Measurements from ENCODE around the gene APC2.
A peak's percentile ranks its signal among the peaks of the same experiment; 100 is the strongest.

Gene APC2, protein sequence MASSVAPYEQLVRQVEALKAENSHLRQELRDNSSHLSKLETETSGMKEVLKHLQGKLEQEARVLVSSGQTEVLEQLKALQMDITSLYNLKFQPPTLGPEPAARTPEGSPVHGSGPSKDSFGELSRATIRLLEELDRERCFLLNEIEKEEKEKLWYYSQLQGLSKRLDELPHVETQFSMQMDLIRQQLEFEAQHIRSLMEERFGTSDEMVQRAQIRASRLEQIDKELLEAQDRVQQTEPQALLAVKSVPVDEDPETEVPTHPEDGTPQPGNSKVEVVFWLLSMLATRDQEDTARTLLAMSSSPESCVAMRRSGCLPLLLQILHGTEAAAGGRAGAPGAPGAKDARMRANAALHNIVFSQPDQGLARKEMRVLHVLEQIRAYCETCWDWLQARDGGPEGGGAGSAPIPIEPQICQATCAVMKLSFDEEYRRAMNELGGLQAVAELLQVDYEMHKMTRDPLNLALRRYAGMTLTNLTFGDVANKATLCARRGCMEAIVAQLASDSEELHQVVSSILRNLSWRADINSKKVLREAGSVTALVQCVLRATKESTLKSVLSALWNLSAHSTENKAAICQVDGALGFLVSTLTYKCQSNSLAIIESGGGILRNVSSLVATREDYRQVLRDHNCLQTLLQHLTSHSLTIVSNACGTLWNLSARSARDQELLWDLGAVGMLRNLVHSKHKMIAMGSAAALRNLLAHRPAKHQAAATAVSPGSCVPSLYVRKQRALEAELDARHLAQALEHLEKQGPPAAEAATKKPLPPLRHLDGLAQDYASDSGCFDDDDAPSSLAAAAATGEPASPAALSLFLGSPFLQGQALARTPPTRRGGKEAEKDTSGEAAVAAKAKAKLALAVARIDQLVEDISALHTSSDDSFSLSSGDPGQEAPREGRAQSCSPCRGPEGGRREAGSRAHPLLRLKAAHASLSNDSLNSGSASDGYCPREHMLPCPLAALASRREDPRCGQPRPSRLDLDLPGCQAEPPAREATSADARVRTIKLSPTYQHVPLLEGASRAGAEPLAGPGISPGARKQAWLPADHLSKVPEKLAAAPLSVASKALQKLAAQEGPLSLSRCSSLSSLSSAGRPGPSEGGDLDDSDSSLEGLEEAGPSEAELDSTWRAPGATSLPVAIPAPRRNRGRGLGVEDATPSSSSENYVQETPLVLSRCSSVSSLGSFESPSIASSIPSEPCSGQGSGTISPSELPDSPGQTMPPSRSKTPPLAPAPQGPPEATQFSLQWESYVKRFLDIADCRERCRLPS (N-terminal part only)

GRCh38 chr19:1449467-1450442 is at the start of gene APC2:
Gene APC2, plus strand, starts transcription at chr19:1450121. Its CDS starts 2,881 bp downstream, at chr19:1453002.
- DNase-seq (ENCODE audit: low spot score) = no peak

DNA sequence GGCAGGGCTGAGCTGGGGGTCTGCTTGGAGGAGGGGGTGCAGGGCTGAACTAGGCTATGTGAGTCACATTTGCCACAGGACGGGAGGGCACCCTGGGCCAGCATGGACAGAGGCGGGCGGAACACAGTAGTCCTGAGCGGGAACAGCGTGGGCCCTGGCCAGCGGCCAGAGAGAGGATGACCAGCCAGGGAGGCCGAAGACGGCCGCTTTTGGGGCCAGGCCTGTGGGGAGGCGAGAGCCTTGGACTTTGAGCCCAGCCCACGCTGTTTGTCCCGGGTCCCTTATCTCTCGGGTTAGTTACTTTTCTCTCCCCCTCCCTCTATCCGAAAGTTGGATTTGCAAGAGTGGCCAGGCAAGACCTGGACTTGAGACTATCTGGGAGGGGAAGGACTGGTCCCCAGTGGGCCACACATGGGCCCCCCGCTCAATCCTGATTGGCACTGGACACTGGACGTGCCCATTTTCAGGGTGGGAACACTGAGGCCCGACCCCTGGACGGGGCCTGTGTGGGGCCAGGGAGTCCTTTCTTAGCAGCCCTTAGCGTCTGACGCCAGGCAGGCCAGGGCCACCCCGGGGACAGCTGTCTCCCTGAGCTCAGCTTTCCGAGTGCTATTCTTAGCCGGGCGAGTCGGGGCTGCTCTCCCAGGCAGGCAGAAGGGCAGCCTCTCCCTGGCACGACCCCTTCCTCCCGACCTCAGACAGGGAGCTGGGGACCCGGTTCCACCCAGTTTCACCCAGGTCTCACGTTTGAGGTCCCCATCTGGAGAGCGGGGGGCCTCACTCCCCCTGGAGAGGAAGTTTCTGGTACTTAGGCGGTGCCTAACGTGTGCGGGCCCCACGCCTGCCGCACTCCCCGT is 49.4 kb upstream of the APC2 start:
- DNase-seq (ENCODE audit: low spot score) = no peak

DNA sequence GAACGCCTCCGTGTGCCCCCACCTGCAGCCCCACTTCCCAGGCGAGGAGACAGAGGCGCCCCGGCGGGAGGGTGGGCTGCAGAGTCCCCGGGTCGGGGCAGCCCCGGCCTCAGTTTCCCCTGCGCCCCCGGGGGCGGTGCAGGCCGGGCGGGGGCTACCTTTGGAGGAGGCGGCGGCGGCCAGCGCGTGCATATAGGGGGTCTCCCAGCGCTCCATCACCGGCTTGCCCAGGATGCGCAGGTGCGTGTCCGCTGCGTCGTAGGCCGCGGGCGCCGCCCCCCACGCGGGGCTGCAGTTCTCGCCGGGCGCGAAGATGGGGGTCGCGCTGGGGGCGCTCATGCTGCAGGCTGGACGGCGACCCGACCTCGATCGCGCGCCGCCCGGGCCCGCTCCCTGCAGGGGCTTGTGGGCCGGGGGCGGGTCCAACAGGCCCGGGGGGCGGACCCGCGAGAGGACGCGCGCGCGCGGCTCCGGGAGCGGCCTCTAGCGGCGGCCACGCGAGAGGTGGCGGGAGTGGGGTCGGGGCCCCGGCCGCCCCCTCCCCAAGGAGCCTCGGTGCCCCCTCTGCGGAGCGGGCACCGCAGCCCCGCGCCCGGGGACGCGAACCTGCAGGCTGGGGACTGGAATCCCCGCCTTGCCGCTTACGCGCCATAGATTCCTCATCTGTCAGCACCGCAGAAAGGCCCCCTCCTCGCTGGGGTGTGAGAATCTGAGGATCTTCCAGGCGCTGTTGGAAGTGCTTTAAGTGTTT is 48.6 kb upstream of the APC2 start, which contains the start of gene GAMT:
TSS of gene GAMT (minus strand) at position 405 of the 751 bp plus-strand sequence. CDS start at position 339, 66 bp downstream.
- DNase-seq (ENCODE audit: low spot score) = no peak

GRCh38 chr19:1401889-1402217 is 48.1 kb upstream of the APC2 start:
- no peak for DNase-seq (ENCODE audit: low spot score)

- no peak for DNase-seq (ENCODE audit: low spot score)
Observed at GRCh38 chr19:1402411-1403070, 47.4 kb upstream of the APC2 start.

DNA sequence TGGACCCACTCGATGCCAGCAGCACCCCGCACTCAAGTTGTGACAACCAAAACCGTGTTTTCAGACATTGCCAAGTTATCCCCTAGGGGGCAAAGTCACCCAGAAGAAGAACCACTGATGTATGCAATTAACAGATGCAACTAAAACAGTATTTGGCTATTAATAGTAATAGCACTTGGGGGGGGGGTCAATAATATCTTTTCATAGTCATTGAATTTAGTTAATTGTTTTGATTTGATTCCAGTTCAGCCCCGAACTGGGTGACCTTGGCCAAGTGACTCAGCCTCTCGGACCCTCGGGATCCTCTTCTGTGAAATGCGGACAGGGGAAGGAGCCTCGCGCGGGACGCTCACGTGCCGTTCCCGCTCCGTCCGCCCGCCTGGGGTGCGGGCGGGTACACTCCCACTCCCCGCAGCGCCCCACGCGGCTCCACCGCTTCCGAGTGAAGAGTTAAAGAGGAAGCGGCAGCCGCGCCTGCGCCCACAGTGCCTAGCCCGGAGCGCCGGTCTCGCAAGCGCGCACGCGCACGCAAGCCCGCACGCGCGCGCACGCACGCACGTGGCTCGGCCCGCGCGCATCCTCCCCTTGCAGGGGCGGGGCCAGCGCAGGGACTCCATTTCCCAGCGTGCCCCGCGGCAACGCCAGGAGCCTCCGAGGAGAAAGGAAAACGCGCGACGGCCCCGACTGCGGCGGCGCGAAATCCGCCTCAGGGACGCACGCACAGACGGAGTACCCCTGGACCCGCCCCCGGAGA is 43.0 kb upstream of the APC2 start:
- DNase-seq (ENCODE audit: low spot score) = peak; percentile 99

- DNase-seq (ENCODE audit: low spot score) = no peak
Observed at GRCh38 chr19:1407528-1408299, 42.2 kb upstream of the APC2 start, which contains the start of gene DAZAP1. Gene DAZAP1, plus strand, starts transcription at chr19:1407586. Its CDS starts 188 bp downstream, at chr19:1407774.

GRCh38 chr19:1408300-1409203 is 41.4 kb upstream of the APC2 start:
- peak; percentile 61 for DNase-seq (ENCODE audit: low spot score)

- DNase-seq (ENCODE audit: low spot score) = no peak
Observed at GRCh38 chr19:1409204-1410005, 40.5 kb upstream of the APC2 start.

GRCh38 chr19:1410136-1410786 is 39.7 kb upstream of the APC2 start:
- peak; percentile 92 for DNase-seq (ENCODE audit: low spot score)

- no peak for DNase-seq (ENCODE audit: low spot score)
Observed at GRCh38 chr19:1410789-1411188, 39.1 kb upstream of the APC2 start.

DNA sequence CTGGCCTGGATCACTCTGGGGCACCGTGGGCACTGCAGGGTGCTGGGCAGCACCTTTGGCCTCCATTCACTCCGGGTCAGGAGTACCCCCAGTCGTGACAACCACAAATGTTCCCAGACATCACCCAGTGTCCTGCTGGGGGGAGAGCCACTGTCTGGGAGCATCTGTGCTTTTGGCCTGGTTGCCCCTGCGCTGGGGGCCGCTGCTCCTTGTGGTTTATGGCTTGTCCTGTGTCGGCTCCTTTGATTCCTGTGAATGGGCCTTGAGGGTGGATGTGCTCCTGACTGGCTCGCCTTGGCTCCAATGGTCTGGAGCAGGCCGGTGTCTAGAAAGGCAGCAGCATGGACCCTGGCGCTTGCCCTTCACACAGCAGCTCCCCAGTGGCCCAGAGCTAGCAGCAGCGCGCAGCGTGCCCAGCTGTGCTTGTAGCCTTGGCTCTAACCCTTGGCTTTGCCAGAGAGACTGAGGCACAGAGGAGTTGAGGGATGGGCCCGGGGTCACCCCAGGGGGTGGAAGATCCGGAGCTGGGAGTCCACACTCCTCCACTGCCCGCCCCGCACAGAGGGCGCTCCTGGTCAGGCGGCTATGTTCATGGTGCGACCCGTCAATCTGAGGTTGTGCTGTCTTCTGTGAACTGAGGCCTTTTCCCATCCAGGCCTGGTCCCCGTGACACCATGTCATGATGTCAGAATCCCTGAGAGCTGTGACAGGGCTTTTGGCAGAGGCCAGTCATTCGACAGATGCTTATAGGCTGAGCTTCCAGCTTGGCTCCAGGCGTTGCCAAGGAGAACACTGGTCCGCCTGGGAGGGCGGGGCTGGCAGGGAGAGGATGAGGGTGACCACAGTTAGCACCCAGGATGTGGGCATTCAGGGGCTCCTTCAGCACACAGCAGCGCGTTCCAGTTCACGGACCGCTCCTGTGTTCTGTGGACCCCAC is 38.4 kb upstream of the APC2 start:
- DNase-seq (ENCODE audit: low spot score) = peak; percentile 68

GRCh38 chr19:1412323-1412923 is 37.5 kb upstream of the APC2 start:
- DNase-seq (ENCODE audit: low spot score) = no peak
